Stimulated activated CD4-positive, alpha-beta T cell treated with anti-CD3 and anti-CD28 coated beads, Interleukin-1b, Interleukin-23, amount 100 ng/mL, for 48 hours (primary cell): ENCODE measurements around the gene LPIN2.
"Not testable (repeated sequence)": the region's sequence is repeated elsewhere in the genome, so short reads cannot be mapped to it uniquely, and the experiment has no call there.

ENCODE experiments used
- DNase-seq: peaks from one replicate; pipeline ENCODE4 v3.0.0-alpha.2; 2020

LPIN2 gene

DNA sequence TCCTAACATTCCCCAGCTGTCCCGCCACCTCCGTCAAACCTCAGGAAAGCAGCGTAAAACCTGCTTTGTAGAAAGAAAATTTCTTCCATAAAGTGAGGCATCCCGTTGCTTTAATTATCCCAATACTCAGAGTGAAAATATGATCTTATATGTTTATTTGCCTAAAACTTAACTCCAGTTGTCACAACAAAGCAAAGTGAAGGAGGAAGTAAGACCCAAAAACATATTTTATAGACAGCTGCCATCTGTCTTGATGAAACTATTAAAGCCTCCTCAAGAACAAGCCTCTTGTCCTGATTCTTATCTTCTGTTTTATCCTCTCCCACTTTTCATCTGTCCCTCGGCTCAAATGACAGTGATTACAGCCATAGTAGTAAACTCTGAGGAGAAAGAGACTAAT is 28.9 kb upstream of the LPIN2 start:
- no peak for DNase-seq

DNA sequence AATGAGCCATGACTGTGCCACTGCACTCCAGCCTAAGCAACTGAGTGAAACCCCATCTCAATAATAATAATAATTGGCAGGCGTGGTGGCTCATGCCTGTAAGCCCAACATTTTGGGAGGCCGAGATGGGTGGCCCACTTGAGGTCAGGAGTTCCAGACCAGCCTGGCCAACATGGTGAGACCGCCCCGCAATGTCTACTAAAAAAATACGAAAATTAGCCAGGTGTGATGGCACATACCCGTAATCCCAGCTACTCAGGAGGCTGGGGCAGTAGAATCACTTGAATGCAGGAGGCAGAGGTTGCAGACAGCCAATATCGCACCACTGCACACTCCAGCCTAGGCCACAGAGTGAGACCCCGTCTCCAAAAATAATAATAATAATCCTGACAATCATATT is 27.9 kb upstream of the LPIN2 start:
- no peak for DNase-seq

DNA sequence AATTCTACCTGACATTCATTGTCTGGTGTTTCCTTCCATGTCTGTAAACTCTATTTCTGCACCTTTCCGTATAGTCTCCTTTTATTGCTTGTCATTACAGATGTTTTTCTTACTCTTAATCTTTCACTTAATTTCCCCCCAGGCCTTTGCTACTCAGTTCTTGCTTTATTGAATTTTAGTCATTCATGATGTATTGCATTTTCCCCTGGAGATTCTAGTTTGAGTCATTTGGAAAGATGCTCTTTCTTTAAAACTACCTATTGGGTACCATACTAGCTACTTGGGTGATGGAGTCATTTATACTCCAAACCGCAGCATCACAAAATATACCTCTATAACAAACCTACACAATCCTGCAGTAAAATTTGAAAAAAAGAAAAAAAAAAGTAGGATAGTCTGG is 27.2 kb upstream of the LPIN2 start:
- DNase-seq: no peak

DNA sequence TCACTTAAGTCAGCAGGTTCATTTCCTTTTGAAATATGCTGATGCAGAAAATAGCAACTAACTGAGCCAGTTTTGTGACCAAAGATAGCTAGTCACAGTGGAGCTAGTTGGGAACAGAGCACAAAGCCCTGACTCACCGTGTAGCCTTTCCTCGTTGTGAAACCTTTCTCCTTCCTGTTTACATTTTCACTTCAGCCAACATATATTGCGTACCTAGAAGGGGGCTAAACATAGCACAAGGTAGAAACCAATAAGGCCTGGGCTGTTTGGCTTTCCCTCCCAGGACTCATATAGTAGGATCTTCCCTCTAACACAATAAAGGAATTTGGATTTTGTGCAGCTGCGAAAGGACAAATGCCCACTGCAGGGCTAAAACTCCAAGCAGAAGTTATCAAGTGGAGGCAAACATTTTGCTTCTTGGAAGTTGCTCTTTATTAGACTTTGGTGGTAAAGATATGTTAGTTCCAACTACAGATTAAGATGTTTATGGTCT is 24.5 kb upstream of the LPIN2 start:
- no peak for DNase-seq

DNA sequence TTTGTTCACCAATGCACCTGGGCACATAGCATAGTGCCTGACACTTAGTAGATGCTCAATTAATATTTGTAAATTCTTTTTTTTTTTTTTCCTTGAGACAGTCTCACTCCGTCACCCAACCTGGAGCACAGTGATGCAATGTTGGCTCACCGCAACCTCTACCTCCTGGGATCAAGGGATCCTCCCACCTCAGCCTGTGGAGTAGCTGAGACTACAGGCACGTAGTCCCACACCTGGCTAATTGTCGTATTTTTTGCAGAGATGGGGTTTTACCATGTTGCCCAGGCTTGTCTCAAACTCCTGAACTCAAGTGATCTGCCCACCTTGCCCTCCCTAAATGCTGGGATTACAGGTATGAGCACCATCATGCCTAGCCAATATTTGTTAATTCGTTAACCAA is 23.2 kb upstream of the LPIN2 start:
- no peak for DNase-seq

DNA sequence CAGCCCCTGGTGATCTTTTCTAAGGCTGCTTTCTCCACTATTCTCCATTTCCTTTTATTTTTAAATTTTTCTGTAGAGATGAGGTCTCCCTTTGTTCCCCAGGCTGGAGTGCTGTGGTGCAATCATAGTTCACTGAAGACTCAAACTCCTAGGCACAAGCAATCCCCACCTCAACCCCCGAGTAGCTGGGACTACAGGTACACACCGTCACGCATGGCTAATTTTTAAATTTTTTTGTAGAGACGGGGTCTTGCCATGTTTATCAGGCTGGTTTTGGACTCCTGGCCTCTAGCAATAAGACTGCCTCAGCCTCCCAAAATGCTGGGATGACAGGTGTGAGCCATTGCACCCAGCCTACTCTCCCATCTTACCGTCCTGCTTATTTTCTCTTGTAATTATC is 22.7 kb upstream of the LPIN2 start:
- DNase-seq: no peak

DNA sequence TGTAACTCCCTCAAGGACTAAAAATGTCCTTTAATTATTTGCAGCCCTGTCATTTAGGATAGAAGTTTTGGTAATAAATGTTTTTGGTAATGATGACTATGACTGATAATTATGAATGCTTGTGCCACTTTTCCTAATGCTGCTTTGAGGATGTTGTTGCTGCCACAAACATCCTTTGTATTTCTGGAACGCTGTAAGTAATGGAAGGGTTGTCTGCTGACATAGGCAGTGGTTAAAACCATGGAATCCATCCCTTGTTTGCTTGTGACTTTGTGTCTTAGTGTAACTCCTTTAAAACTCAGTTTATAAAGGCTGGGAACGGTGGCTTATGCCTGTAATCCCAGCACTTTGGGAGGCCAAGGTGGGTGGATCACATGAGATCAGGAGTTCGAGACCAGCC is 19.8 kb upstream of the LPIN2 start:
- no peak for DNase-seq

DNA sequence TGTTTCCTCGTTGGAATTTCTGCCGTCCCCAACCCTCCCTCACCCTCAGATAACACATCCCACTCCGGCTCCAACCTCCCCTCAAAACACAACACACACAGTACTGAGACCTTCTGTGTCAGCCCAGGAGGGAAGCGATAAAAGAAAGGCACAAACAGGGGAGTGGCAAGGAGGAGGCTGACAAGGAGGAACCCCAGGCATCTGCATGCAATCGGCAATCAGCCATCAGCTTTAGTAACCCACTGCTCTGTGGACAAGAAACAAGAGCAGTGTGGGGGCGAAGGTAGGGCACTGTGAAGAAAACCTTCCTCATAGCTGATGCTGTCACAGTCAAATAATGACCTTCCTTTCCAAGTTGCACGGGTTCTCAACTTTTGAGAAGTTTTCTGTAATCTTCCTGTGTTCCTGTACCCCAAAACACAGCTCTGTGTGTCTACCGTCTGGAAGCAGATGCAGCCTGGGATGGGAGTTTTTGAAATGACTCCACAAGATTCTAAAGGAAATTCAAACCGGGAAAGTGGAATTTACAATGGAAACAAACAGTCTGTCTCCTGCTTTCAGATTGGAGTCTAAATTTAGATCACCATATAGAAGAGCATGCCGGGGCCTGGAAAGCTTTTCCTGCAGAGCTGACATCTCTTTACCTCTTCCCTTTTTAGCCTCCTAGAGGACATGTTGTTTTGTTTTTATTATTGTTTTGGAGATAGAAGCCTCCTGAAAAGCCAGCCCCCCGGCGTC is 16.4 kb upstream of the LPIN2 start:
- no peak for DNase-seq

DNA sequence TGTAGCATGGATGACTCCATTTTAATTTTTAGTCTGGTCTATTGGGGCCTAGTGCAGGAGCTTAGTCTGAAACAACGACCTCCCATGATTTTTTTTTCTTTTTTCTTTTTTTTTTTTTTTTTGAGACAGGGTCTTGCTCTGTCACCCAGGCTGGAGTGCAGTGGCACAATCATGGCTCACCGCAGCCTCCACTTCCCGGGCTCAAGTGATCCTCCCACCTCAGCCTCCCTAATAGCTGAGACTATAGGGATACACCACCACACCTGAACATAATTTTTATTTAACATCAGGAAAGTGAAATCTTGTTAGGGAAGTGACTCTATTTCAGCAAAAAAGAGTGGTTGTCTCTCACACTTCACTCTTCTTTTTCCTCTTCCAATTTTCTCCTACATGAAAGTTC is 15.2 kb upstream of the LPIN2 start:
- not testable (repeated sequence) for DNase-seq

DNA sequence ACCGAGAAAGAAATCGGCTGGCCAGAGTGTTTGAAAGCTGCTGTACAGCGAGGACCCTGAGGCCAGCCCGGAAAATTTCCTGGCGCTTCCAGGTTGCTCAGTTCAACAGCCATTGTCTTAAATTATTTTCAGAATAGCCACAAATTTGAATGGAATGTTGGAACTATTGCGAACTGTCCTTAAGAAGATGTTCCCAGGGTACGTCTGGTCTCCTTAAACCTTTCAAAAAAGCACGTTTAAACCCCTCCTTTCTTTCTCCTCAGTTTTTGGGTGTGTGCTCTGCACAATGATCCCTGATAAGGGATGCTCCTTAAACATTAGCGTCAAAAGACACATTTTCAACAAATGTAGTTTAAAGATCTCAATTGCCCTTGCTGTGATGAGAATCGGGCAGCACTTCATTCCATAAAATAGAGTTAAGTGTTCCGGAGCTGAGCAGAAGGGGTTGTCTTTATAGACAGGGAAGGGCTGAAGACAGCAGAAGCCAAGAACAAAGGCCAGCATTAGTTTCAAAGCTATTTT is 14.5 kb upstream of the LPIN2 start:
- DNase-seq: no peak

DNA sequence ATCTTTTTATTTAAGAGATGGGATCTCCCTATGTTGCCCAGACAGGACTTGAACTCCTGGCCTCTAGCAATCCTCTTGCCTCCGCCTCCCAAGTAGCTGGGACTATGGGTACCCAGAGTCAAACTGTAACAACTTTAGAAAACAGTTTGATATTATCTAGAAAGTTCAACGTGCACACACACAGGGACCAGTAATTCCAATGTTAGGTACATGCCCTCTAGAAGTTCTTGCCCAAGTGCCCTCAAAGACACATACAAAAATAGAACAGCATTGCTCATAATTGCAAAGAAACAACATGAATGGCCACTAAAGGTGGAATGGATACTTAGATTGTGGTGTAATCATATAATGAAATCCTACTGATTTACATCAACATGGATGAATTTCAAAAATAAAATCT is 12.6 kb upstream of the LPIN2 start:
- DNase-seq: no peak

DNA sequence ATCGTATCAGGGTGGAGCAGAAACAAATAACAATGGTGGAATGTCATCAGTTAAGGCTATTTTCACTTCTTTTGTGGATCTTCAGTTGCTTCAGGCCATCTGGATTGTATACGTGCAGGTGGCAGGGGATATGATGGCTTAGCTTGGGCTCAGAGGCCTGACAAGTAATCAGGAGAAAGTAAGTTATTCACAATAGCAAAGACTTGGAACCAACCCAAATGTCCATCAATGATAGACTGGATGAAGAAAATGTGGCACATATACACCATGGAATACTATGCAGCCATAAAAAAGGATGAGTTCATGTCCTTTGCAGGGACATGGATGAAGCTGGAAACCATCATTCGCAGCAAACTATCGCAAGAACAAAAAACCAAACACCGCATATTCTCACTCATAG is 10.7 kb upstream of the LPIN2 start:
- DNase-seq: not testable (repeated sequence)

DNA sequence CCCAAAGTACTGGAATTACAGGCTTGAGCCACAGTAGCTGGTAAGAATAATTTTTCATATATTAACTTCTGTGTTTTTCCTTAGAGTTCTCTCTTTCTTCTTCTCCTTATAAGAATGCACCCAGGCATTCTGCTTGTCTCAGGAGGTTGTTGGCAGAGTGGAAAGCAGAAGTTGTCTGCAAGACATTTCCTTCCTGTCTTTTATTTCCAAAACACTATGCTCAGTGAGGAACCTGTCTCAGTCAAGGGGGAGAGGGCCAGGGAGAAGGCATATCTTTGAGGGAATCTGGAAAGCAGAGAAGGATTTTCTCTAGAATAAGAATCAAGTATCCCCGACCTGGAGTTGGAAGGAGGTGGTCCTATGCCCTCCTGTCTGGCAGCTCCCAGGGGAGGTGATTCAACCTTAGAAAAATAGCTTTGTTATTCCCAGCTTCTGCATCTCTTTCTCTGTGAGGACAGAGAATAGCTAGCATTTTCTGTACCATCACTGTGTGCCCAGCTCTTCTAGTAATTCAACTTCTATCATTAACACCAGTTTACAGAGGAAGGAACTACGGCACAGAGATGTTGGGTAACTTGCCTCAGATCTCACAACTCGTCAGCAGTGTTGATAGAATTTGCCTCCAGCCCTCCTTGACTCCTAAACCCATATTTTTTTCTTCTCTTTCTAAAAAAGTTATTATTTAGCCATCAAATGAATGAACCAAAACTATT is 3.8 kb upstream of the LPIN2 start:
- DNase-seq: no peak

DNA sequence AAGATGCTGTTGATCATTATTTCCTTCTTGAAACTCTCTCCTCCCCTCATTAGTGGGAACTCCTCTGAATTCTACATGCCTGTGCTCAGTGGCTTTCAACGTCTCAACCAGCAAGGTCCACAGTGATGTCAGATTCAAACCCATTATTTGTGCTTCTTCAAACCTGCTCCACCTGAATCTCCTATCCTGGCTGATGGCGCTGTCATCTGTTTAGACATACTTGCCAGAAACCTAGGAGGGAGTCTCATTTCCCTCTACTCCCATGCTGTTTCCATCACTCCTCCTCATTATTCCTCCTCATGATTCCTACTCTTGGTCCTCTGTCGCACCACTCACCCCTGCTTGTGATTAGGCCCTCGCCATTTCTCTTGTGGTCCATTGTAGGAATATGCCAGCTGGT is 2.9 kb upstream of the LPIN2 start:
- no peak for DNase-seq

DNA sequence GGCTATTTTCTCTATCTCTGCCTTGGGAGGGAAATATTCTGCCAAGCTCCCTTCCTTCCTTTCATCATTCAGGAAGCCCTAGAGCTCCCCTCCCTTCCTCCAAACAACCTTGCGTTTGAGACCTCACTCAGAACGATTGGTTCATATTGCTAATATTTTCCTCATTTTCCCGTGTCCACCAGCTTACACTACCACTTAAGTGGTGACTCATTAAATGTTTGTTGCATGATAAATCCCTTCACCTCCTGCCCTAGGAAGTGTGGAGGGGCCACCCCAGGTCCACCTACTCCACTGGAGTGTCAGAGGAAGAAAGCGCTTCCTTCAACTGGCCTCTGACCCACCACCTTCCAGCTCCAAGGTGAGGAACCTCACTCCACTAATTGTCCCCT is 2.3 kb upstream of the LPIN2 start:
- no peak for DNase-seq

DNA sequence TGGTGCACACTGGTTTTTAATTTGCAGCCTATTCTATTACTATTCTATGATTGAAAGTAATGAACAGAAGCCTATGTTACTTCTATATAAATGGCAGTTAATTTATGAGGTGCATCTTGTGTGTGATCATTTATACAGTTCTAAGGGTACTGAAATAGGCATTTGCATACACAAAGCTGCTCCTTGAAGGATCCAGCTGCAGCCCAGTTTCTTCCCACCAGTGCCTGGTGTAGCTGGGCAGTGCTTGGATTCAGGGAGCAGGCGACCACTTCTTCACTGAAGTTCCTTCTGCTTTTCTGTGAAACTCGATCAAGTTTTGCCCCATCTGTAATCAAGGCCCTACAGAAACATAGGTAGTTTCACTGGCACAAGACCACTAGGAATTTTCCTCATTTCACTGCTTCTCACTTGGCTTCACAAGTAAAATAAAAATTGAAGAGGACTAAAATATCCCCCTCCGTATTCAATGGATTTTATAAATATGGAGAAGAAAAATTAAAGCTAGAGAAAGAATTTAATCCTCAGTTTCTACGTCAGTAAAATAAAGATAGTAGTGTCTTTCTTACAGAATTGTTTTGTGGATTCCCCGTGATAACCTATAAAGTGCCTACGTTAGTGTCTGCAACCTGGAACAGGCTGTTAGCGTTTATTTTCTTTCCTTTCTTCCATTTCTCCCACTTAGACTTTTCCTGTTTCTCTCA is 1.7 kb upstream of the LPIN2 start:
- DNase-seq: no peak

DNA sequence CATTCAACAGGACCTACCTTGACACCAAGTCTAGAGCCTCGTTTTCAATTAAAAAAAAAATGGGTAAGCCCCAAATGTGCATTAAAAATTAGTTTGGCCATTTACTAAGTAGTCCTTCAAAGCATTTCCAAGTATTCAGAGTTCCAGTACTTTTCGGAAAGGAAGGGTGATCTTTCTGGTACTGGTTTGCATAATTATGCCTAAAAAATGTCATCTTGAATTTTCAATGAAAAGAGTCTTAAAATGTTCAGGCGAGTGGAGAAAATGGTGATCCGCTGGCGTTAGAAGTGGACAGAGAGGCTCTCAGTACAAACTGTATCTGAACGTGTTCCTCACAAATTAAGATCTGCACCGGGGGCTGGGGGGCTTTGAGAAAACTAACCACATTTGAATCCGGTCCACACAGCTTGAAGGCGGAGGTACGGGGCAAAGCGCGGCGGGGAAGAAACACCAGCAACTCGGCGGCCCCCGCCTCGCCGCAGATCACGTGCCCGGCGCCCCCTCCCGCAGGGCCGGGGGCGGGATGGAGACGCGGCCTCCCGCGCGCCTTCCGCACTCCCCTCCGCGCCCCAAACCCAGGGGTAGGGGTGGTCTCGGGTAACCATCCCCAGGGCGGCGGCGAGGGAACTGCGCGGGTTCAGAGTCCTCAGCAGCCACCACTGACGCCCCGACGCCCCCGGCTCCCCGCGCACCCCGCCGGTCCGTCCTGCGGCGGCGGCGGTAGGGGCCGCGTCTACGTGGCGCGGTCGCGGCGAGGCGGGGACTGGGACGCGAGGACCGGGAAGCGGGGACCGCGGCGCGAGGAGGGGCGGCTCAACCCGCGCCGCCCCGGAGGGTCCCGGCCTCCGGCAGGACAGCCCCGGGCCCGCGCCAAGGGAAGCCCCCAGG is 564 bp downstream of the LPIN2 start:
- DNase-seq: no peak

DNA sequence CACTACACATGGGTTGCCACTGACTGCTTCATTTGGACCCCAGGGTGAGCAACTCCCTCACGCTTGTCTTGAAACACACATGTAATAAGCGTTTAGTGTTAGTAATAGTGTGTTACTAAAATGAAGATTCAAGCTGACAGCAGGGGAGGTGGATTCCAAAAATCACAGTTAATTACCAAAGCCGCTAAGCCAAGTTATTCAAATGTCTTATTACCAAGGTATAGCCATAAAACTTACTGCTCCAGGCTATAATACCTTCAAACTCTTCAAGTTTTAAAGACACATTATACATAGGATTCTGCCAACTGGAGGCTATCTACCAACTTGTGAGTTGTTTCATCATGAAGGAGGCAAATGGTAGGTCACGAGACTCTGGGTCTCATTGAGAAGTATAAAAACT is 2.9 kb downstream of the LPIN2 start:
- DNase-seq: no peak

DNA sequence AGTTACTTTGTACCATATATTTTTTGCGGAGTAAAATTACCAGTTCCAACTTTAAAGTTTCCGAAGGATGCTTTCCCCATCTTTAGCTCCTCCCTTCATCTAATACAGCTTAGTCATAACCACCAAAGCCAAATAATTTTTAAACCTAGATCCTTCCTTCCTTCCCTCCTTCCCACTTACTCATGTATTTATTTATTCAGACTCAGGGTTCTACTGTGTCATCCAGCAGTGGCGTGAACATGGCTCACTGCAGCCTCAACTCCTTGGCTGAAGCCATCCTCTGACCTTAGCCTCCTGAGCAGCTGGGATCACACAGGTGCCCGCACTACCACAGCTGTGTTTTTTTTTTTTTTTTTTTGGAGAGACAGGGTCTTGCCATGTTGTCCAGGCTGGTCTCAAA is 4.4 kb downstream of the LPIN2 start:
- DNase-seq: no peak

DNA sequence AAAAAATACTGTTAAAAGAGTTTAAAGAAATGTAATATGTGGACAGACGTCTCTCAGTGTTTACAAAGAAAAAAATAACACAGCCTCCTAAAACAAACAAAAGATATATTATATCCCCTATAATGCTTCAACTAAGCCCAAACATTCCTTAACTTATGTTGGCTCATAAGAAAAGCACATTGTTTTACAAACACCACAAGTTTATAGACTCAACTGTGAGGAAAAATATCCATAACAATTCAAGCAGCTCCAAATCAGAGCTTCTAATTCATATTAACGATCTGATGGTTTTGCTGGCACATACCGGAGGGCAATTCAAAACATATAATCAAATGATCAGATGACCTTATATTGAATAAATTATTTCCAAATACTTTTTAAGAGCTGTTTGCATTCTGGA is 5.5 kb downstream of the LPIN2 start:
- DNase-seq: no peak

DNA sequence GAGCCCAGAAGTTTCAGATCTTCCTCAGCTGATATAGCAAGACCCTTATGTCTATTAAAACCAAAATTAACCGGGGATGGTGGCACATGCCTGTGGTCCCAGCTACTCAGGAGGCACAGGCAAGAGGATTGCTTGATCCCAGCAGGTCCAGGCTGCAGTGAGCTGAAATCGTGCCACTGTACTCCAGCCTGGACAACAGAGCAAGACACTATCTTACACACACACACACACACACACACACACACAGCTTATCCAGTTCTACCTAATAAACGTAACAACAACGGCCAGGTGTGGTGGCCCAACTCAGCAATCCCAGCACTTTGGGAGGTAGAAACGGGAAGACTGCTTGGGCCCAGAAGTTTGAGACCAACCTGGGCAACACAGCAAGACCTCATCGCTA is 7.5 kb downstream of the LPIN2 start:
- DNase-seq: no peak

DNA sequence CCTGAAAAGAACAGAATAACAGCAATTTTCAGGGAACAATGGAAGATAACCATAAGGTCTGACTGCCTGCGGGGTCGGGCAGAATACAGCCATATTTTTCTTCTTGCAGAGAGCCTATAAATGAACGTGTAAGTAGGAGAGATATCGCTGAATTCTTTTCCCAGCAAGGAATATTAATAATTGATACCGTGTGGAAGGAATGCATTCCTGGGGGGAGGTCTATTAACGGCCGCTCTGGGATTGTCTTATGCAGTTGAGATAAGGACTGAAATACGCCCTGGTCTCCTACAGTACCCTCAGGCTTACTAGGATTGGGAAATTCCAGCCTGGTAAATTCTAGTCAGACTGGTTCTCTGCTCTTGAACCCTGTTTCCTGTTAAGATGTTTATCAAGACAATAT is 9.2 kb downstream of the LPIN2 start:
- not testable (repeated sequence) for DNase-seq

DNA sequence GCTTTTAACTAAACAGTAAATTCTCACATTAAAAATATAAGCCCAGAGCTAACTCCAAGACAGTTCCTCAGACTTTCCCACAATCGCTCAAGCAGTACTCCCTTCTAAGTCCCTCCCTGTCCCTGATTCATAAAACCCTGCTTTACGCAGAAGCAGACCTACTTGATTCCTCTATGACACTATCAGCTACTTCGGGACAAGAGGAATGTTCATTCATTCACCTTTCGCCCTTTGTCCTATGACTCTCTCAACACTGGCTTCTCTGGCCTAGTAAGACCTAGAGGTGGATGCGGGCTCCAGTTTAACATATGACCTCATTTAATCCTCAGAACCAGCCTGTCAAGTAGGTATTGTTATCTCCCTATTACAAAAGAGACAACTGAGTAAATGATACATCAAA is 10.2 kb downstream of the LPIN2 start:
- DNase-seq: no peak
